Adrenal gland (tissue), 12 donors: Measurements from ENCODE around the gene LPCAT4. TPM values are rescaled to one million over a fixed set of nuclear protein-coding genes. Genes with fewer than 3 reads are reported as not detected.

Experiments used
- DNase-seq, 7 donors: peaks; one replicate each; pipeline ENCODE4 v3.0.0-alpha.2; 2019 to 2020
- H3K27ac ChIP-seq, 5 donors: fragments of 200-600 bp; sonication (generic) in 4 of 5; 1 replicate in 3 of 5; 2 replicates in 2 of 5; pipeline versions ENCODE4 v1.5.1 to v1.8.0; 2016 to 2020; ENCODE audit warnings: mild to moderate bottlenecking in 1 of 5
- H3K27me3 ChIP-seq: fragments of 200-600 bp; 2 replicates; pipeline ENCODE4 v1.8.0; 2021
- H3K36me3 ChIP-seq, 2 donors: fragments of 200-600 bp; replicated peaks in 1 of 2; 1 replicate in 1 of 2; 2 replicates in 1 of 2; pipeline versions ENCODE4 v1.5.1 to v1.8.0; 2018 to 2022
- H3K4me1 ChIP-seq, 2 donors: fragments of 200-600 bp; replicated peaks in 1 of 2; 1 replicate in 1 of 2; 2 replicates in 1 of 2; pipeline versions ENCODE4 v1.5.1 to v1.8.0; 2018 to 2021
- H3K4me3 ChIP-seq, 4 donors: fragments of 200-600 bp; sonication (generic) in 3 of 4; one replicate each; pipeline ENCODE4 v1.5.1; 2016 to 2018
- H3K9me3 ChIP-seq, 3 donors: fragments of 200-600 bp; sonication (generic) in 1 of 3; replicated peaks in 1 of 3; 1 replicate in 2 of 3; 2 replicates in 1 of 3; pipeline versions ENCODE4 v1.5.1 to v1.8.0; 2016 to 2021
- POLR2A ChIP-seq, 2 donors: fragments of 450-650 bp; IDR thresholded peaks; one replicate each; pipeline ENCODE4 v1.6.1; 2017; ENCODE audit warnings: antibody characterized with exemption in 2 of 2, mild to moderate bottlenecking in 2 of 2, moderate library complexity in 1 of 2
- WGBS, 4 donors: extraction: QIAGEN DNeasy Blood & Tissue Kit in 2 of 4; methylation state at CpG; one replicate each; pipeline versions ENCODE4 v1.1.5 to v1.1.7; 2013 to 2017; 5-methylcytosine and 5-hydroxymethylcytosine counted together
- intact Hi-C, 2 donors: fragments of 100-400 bp; cut with DNase I; formaldehyde crosslinking; loops; one replicate each; pipeline versions ENCODE4 v1.14.1 to v1.15.0; 2022 to 2023
- polyA plus RNA-seq, 3 donors: library from polyadenylated mRNA; stranded (reverse); fragments of 200-250 nt in 2 of 3; fragments of 350-450 nt in 1 of 3; fragmentation: Illumina TruSeq in 1 of 3; extraction: RNeasy Lipid Tissue Mini Kit (QIAGEN cat#74804) in 1 of 3; gene quantifications; one replicate each; pipeline ENCODE4 v1.2.3, GENCODE V29; 2013 to 2014
- total RNA-seq, 9 donors: library from RNA; depleted of rRNA in 4 of 9; stranded (reverse); fragments of >200 nt in 4 of 9; fragments of 120-200 nt in 1 of 9; fragmentation: NEBNext Ultra II Directional in 1 of 9; extraction: Animal tissue kit (Norgen Biotek cat#: 25700) in 1 of 9; gene quantifications; one replicate each; pipeline versions ENCODE4 v1.1.0 to v1.2.4, GENCODE V29; 2013 to 2023
- TF ChIP-seq, protein P1 (sequence below), 6 experiments: fragments of 450-650 bp in 4 of 6; fragments of 200-600 bp in 2 of 6; sonication (generic) in 1 of 6; IDR thresholded peaks; 1 replicate in 5 of 6; 2 replicates in 1 of 6; pipeline versions ENCODE4 v1.5.1 to v1.8.0; 2016 to 2021; ENCODE audit warnings: antibody characterized with exemption in 6 of 6, mild to moderate bottlenecking in 2 of 6, moderate library complexity in 1 of 6
- donor health status: healthy with polysubstance abuse.
- donor health status: Bipolar disorder and iron deficiency.
- donor health status: DM: yes; HTN: yes; CAD: no.
- donor health status: DM: no; HTN: no; CAD: no.
- donor health status: DM: no; HTN: no; CAD: no.
- donor health status: DM: yes; HTN: yes; CAD: no.

Gene LPCAT4
- total and polyA plus RNA-seq, 12 donors = 1.2 to 31.6 (median 12.6) TPM

DNA sequence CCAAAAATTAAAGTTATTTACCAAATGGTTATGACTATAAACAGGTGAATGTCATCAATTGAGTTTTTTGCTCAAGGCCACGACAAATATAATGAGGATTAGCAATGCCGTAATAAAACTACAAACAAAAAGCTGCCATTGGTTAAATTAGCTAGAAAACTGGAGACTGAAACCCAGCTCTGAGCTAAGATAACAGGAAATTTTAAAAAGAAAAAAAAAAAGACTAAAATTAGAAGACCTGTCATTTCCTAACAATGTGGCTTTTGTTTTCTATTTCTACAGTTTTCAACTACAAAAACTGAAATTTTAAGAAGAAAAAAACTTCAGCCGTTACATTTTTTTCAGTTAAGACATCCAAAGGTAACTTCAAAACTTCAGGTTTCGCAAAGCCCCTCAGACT is 39.1 kb downstream of the LPCAT4 start:
- no peaks in the 10 kb centered on the region for H3K9me3 ChIP-seq
- no peak overlapping the region for H3K4me3 ChIP-seq
- intact Hi-C loops = no loop called here
- no peaks in the 10 kb centered on the region for H3K27me3 ChIP-seq
- TF ChIP-seq, protein P1, sequence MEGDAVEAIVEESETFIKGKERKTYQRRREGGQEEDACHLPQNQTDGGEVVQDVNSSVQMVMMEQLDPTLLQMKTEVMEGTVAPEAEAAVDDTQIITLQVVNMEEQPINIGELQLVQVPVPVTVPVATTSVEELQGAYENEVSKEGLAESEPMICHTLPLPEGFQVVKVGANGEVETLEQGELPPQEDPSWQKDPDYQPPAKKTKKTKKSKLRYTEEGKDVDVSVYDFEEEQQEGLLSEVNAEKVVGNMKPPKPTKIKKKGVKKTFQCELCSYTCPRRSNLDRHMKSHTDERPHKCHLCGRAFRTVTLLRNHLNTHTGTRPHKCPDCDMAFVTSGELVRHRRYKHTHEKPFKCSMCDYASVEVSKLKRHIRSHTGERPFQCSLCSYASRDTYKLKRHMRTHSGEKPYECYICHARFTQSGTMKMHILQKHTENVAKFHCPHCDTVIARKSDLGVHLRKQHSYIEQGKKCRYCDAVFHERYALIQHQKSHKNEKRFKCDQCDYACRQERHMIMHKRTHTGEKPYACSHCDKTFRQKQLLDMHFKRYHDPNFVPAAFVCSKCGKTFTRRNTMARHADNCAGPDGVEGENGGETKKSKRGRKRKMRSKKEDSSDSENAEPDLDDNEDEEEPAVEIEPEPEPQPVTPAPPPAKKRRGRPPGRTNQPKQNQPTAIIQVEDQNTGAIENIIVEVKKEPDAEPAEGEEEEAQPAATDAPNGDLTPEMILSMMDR (IDR thresholded peaks at IDR 0.05) = no peak
- no peak for TF ChIP-seq POLR2A (IDR thresholded peaks at IDR 0.05)
- no peaks in the 10 kb centered on the region for H3K4me1 ChIP-seq
- no peak overlapping the region for H3K27ac ChIP-seq
- no peak for DNase-seq
- H3K36me3 ChIP-seq = no peaks in the 10 kb centered on the region
- WGBS, 4 donors = 74 to 82% (median 76%) methylated on average over 4 of the region's 4 CpGs

DNA sequence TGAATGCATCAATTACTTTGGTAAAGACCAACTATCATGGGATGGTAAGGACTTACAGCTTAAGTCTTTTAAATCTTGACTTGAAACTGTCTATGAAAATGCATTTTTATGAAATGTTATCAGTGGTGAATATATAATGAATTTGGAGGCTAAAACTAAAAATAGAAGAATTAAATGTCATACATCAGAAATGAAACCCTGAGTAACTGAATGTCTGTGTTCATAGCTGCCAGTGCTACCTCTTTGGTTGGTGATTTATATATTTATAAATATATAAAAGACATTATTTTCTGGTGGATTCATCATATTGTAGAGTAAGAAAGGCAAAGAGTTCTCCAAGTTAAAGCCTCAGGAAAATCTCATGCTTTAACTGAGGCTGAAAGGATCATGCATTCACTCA is 41.6 kb downstream of the LPCAT4 start:
- no peaks in the 10 kb centered on the region for H3K27me3 ChIP-seq
- TF ChIP-seq, protein P1 (IDR thresholded peaks at IDR 0.05) = no peak
- no peak for TF ChIP-seq POLR2A (IDR thresholded peaks at IDR 0.05)
- DNase-seq = no peak
- H3K36me3 ChIP-seq = no peaks in the 10 kb centered on the region
- no peak overlapping the region for H3K27ac ChIP-seq
- H3K4me3 ChIP-seq = no peak overlapping the region
- H3K4me1 ChIP-seq = no peaks in the 10 kb centered on the region
- H3K9me3 ChIP-seq = no peaks in the 10 kb centered on the region
- intact Hi-C loops = no loop called here

DNA sequence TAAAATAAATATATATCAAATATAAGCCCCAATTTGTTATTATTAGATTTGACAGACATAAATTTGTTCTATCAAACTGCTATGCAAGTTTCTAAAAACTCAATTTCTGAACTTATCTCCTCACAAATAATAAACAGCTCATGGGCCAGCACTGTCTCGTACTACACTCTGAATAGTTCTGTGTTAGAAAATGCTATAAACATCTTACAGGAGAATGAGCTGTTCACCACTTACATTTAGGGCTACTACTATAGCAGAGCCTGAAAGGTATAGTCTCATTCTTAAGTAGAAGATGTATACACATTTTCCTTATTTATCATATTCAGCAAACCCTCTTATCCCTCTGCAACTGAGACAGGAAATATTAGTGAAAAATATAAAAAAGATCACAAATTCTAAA is 42.1 kb downstream of the LPCAT4 start:
- intact Hi-C loops = no loop called here
- Histone ChIP-seq H3K27ac (no peak overlapping the region), H3K4me3 (no peak overlapping the region), H3K9me3 (no peaks in the 10 kb centered on the region), H3K36me3 (no peaks in the 10 kb centered on the region), H3K27me3 (no peaks in the 10 kb centered on the region), H3K4me1 (no peaks in the 10 kb centered on the region)
- TF ChIP-seq POLR2A (IDR thresholded peaks at IDR 0.05) = no peak
- TF ChIP-seq, protein P1 (IDR thresholded peaks at IDR 0.05) = no peak
- DNase-seq = no peak
- WGBS, 4 donors = 91 to 98% (median 97%) methylated on average over 1 of the region's 1 CpG

DNA sequence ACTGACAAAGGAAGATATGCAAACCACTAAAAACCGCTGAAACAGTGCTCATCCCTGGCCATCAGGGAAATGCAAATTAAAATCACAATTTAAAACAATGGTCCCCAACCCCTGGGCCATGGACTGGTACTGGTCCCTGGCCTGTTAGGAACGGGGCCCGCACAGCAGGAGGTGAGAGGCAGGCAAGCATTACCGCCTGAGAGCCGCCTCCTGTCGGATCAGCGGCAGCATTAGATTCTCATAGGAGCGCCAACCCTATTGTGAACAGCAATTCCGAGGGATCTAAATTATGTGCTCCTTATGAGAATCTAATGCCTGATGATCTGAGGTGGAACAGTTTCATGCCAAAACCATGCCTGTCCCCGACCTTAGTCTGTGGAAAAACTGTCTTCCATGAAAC is 43.8 kb downstream of the LPCAT4 start:
- Histone ChIP-seq H3K27ac (no peak overlapping the region), H3K4me3 (no peak overlapping the region), H3K9me3 (no peaks in the 10 kb centered on the region), H3K36me3 (no peaks in the 10 kb centered on the region), H3K4me1 (peaks cover 0 to 1% of the 10 kb centered on the region in 2 donors), H3K27me3 (no peaks in the 10 kb centered on the region)
- DNase-seq = no peak
- WGBS, 4 donors = 93 to 98% (median 96%) methylated on average over 10 of the region's 10 CpGs
- TF ChIP-seq, protein P1 (IDR thresholded peaks at IDR 0.05) = no peak
- intact Hi-C loops = no loop called here
